HFFc6 (cell line): ENCODE measurements around the gene TMPRSS4. TPM values are rescaled to one million over a fixed set of nuclear protein-coding genes. Genes with fewer than 3 reads are reported as not detected.

Experiments
- DNase-seq: peaks from one replicate; pipeline ENCODE4 v3.0.0-alpha.2; 2018
- H3K27ac Mint-ChIP-seq: 2 replicates; pipeline ENCODE4 v1.8.0; 2020; ENCODE audit warnings: mild to moderate bottlenecking, mixed read lengths
- H3K27me3 Mint-ChIP-seq: 2 replicates; pipeline ENCODE4 v1.8.0; 2021; ENCODE audit warnings: mild to moderate bottlenecking, moderate library complexity, mixed read lengths; ENCODE audit not compliant: insufficient read depth
- H3K36me3 Mint-ChIP-seq: 2 replicates; pipeline ENCODE4 v1.8.0; 2021; ENCODE audit warnings: low read depth, mixed read lengths
- H3K4me1 Mint-ChIP-seq: 2 replicates; pipeline ENCODE4 v1.8.0; 2020; ENCODE audit warnings: low read depth, mixed read lengths
- H3K4me3 Mint-ChIP-seq: 2 replicates; pipeline ENCODE4 v1.8.0; 2020; ENCODE audit warnings: mild to moderate bottlenecking, moderate library complexity, mixed read lengths
- H3K9me3 Mint-ChIP-seq: 2 replicates; pipeline ENCODE4 v1.8.0; 2020; ENCODE audit warnings: mild to moderate bottlenecking, mixed read lengths
- total RNA-seq, 6 experiments: library from RNA; stranded (reverse); fragmentation: NEBNext Ultra II Directional; extraction: Animal tissue kit (Norgen Biotek cat#: 25700); gene quantifications; 2 replicates in 1 of 6; 3 replicates in 5 of 6; pipeline ENCODE4 v1.2.3, GENCODE V29; 2021
- TF ChIP-seq, protein P1 (sequence below): fragments of 200-600 bp; sonication (generic); IDR thresholded peaks from 2 replicates; pipeline ENCODE4 v1.5.0; 2021; ENCODE audit warnings: antibody characterized with exemption, mild to moderate bottlenecking

Gene TMPRSS4
- total RNA-seq, 6 experiments from 2014 or later: not detected

DNA sequence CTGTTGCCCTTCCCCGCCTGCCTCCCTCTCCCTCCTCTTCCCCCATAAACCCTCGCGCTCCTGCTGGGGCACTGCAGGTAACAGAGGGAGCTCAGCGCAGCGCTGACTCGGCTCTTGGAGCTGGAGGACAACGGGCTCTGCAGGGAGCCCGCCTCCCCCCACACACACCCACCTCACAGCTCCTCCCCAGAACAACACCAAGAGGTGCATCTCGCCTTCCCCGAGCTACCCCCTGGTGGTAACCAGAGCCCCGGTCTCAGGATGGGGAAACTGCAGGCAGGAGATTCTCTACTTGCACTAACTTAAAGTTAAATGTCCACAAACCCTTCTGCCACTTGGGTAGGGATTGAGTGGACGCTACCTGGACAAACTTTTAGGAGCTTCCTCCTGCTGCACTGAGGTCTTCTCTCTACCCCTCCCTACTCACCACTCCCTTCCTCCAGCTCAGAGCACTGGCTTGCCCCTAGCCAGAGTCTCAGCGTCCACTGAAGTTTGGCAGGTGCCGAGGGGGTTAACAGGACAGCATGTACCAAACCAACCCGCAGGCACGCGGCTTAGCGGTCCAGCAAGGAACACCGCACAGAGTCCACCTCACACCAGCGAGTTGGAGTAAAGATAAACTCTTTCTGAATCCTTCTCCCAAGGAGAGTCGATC lies 79.8 kb downstream of the TMPRSS4 start:
- TF ChIP-seq, protein P1, sequence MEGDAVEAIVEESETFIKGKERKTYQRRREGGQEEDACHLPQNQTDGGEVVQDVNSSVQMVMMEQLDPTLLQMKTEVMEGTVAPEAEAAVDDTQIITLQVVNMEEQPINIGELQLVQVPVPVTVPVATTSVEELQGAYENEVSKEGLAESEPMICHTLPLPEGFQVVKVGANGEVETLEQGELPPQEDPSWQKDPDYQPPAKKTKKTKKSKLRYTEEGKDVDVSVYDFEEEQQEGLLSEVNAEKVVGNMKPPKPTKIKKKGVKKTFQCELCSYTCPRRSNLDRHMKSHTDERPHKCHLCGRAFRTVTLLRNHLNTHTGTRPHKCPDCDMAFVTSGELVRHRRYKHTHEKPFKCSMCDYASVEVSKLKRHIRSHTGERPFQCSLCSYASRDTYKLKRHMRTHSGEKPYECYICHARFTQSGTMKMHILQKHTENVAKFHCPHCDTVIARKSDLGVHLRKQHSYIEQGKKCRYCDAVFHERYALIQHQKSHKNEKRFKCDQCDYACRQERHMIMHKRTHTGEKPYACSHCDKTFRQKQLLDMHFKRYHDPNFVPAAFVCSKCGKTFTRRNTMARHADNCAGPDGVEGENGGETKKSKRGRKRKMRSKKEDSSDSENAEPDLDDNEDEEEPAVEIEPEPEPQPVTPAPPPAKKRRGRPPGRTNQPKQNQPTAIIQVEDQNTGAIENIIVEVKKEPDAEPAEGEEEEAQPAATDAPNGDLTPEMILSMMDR: 0 out of 2 replicates have a peak, but pooled peaks have one; percentile 11
- Mint-ChIP-seq H3K9me3 (no peaks in the 10 kb centered on the region), H3K36me3 (no peaks in the 10 kb centered on the region), H3K27ac (no peak overlapping the region), H3K4me3 (no peak overlapping the region), H3K27me3 (peaks cover 89% of the 10 kb centered on the region), H3K4me1 (no peaks in the 10 kb centered on the region)
- DNase-seq: no peak

DNA sequence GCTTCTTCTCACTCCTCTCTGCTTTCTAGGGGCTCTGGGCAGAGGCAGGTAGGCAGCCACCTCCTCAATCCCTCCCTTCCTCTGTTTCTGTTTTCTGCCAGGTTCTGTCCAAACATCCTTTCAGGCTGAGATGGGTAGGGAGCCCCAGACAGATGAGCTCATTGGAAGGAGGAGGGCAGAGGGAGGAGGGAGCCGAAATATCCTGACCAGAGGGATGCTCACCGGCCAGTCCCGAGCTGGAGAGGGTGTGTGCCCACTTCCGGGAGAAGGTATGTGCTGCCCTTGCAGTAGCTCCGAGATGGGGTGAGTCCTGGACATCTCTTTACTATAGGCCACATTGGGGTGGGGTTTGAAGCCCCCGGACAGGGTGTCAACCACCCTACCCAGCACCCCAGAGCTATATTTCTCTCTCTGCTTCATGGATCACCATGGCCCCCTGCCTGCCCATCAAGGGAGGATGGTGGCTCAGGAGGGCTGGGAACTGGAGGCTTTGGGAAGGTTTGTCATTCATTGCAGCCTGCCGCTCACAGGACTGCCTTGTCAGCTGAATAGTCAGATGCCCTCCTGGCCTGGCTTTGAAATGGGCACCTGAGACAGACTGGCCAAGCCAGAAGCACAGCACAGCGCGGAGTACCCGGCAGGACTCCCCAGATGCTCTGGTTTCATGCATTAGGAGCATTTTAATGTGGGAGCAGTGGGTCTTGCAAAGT lies 80.5 kb downstream of the TMPRSS4 start:
- H3K9me3 Mint-ChIP-seq: no peaks in the 10 kb centered on the region
- H3K4me3 Mint-ChIP-seq: no peak overlapping the region
- no peaks in the 10 kb centered on the region for H3K36me3 Mint-ChIP-seq
- peaks cover 89% of the 10 kb centered on the region for H3K27me3 Mint-ChIP-seq
- no peak overlapping the region for H3K27ac Mint-ChIP-seq
- no peaks in the 10 kb centered on the region for H3K4me1 Mint-ChIP-seq
- no peak for DNase-seq
- TF ChIP-seq, protein P1: no peak

DNA sequence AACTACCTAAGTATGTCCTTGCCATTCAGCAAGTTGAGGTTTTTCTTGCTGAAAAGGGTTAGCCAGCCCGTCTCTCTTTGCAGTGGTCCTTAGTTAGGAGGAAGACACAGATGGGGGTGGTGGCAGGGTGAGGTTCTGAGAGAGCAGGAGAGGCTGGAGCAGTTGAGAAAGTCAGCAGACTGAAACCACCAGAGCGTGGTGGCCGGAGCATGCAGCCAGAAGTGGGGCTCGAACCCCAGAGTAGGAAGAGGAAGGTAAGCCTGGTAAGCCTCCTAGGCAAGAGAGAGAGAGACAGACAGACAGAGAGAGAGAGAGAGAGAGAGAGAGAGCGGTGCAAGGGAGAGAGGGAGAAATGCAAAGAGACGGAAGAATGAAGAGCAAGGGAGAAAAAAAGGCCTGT lies 84.9 kb downstream of the TMPRSS4 start:
- TF ChIP-seq, protein P1: no peak
- 0 out of 2 replicates have a peak, but pooled peaks cover 5% of the 10 kb centered on the region for H3K4me1 Mint-ChIP-seq
- no peak overlapping the region for H3K4me3 Mint-ChIP-seq
- no peaks in the 10 kb centered on the region for H3K9me3 Mint-ChIP-seq
- no peaks in the 10 kb centered on the region for H3K36me3 Mint-ChIP-seq
- no peak for DNase-seq
- peaks cover 65% of the 10 kb centered on the region for H3K27me3 Mint-ChIP-seq
- H3K27ac Mint-ChIP-seq: no peak overlapping the region

DNA sequence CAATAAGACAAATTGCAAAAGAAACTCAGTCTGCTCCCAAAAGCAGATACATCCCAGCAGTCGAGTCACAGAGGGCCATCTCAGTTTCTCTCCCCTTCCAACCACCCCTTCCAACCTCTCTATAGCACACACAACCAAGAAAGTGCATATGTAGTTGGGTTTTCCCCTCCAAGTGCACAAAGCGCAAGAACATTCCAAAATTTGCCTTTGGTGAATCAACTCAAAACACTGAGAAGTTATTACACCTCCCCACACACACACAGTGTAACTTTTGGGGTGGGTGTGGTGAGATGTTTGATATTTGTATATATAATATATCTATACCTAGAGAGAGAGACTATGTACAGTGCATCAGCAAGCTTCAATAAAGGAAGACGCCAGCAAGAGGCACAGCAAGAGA lies 86.0 kb downstream of the TMPRSS4 start:
- Mint-ChIP-seq H3K9me3 (no peaks in the 10 kb centered on the region), H3K36me3 (no peaks in the 10 kb centered on the region), H3K27ac (no peak overlapping the region), H3K27me3 (peaks cover 63% of the 10 kb centered on the region), H3K4me1 (0 out of 2 replicates have a peak, but pooled peaks cover 5% of the 10 kb centered on the region), H3K4me3 (no peak overlapping the region)
- TF ChIP-seq, protein P1: no peak
- DNase-seq: no peak

DNA sequence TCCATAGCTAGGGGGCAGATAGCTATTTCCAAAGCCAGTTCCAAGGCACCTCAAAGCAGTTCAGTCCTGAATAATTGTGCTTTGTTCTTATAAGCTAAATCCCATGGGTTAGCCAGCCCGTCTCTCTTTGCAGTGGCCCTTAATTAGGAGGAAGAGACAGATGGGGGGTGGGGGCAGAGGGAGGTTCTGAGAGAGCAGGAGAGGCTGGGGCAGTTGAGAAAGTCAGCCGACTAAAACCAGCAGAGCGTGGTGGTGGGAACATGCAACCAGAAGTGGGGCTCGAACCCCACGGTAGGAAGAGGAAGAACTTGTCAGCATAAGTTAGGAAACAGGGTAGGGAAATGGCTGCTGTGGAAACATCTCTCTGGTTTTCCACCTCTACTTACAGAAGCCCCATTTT lies 86.6 kb downstream of the TMPRSS4 start:
- H3K27ac Mint-ChIP-seq: no peak overlapping the region
- TF ChIP-seq, protein P1: no peak
- no peaks in the 10 kb centered on the region for H3K36me3 Mint-ChIP-seq
- H3K4me3 Mint-ChIP-seq: no peak overlapping the region
- no peak for DNase-seq
- H3K9me3 Mint-ChIP-seq: no peaks in the 10 kb centered on the region
- H3K27me3 Mint-ChIP-seq: peaks cover 56% of the 10 kb centered on the region
- H3K4me1 Mint-ChIP-seq: 0 out of 2 replicates have a peak, but pooled peaks cover 5% of the 10 kb centered on the region
